ENCODE data around the gene LHPP. TPM values are rescaled to one million over a fixed set of nuclear protein-coding genes. Genes with fewer than 3 reads are reported as not detected.

LHPP gene
- total and polyA plus RNA-seq, 10 of the 15 experiments (the other 5 are each of a cell fraction or from before 2014, with no cell fraction given): 0.79 to 9.8 (median 6.7) TPM

DNA sequence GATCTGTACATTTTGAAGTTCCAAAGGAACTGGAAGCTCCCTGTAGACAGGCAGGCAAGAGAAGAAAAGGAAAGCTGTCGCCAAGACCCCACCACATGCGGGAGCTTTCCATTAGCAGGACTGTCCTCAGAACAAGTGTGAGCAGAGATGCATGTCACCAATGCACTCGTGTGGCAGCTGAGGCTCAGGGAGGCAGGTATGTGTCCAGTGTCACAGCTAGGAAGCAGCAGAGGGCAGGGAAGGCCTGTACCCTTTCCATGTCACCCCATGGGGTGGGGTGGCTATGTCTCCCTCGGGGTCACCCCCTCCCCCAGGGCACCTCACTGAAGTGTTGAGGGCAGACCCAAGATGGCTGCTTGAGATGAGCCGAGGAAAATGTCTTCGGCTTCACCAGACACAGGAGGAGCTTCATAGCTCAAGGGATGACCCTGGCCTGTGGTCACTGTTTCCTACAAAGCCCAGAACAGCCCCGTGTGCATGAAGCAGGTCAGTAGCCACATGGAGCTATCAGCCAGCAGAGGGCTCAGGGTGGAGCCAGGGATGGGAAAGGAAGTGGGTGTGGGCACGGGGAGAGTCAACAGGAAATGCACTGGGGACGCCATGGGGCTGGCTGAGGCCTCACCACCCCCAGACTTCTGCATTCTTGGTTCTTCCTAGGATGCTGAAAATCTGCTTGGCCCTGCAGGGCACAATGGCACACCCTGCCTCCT lies 186.0 kb downstream of the LHPP start (continued):
- TF ChIP-seq, protein P1, sequence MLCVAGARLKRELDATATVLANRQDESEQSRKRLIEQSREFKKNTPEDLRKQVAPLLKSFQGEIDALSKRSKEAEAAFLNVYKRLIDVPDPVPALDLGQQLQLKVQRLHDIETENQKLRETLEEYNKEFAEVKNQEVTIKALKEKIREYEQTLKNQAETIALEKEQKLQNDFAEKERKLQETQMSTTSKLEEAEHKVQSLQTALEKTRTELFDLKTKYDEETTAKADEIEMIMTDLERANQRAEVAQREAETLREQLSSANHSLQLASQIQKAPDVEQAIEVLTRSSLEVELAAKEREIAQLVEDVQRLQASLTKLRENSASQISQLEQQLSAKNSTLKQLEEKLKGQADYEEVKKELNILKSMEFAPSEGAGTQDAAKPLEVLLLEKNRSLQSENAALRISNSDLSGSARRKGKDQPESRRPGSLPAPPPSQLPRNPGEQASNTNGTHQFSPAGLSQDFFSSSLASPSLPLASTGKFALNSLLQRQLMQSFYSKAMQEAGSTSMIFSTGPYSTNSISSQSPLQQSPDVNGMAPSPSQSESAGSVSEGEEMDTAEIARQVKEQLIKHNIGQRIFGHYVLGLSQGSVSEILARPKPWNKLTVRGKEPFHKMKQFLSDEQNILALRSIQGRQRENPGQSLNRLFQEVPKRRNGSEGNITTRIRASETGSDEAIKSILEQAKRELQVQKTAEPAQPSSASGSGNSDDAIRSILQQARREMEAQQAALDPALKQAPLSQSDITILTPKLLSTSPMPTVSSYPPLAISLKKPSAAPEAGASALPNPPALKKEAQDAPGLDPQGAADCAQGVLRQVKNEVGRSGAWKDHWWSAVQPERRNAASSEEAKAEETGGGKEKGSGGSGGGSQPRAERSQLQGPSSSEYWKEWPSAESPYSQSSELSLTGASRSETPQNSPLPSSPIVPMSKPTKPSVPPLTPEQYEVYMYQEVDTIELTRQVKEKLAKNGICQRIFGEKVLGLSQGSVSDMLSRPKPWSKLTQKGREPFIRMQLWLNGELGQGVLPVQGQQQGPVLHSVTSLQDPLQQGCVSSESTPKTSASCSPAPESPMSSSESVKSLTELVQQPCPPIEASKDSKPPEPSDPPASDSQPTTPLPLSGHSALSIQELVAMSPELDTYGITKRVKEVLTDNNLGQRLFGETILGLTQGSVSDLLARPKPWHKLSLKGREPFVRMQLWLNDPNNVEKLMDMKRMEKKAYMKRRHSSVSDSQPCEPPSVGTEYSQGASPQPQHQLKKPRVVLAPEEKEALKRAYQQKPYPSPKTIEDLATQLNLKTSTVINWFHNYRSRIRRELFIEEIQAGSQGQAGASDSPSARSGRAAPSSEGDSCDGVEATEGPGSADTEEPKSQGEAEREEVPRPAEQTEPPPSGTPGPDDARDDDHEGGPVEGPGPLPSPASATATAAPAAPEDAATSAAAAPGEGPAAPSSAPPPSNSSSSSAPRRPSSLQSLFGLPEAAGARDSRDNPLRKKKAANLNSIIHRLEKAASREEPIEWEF (IDR thresholded peaks at IDR 0.05; ENCODE audit: insufficient replicate concordance, low read depth, low read length): no peak
- TF ChIP-seq, protein P2, sequence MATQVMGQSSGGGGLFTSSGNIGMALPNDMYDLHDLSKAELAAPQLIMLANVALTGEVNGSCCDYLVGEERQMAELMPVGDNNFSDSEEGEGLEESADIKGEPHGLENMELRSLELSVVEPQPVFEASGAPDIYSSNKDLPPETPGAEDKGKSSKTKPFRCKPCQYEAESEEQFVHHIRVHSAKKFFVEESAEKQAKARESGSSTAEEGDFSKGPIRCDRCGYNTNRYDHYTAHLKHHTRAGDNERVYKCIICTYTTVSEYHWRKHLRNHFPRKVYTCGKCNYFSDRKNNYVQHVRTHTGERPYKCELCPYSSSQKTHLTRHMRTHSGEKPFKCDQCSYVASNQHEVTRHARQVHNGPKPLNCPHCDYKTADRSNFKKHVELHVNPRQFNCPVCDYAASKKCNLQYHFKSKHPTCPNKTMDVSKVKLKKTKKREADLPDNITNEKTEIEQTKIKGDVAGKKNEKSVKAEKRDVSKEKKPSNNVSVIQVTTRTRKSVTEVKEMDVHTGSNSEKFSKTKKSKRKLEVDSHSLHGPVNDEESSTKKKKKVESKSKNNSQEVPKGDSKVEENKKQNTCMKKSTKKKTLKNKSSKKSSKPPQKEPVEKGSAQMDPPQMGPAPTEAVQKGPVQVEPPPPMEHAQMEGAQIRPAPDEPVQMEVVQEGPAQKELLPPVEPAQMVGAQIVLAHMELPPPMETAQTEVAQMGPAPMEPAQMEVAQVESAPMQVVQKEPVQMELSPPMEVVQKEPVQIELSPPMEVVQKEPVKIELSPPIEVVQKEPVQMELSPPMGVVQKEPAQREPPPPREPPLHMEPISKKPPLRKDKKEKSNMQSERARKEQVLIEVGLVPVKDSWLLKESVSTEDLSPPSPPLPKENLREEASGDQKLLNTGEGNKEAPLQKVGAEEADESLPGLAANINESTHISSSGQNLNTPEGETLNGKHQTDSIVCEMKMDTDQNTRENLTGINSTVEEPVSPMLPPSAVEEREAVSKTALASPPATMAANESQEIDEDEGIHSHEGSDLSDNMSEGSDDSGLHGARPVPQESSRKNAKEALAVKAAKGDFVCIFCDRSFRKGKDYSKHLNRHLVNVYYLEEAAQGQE (IDR thresholded peaks at IDR 0.05; ENCODE audit: low read depth, low read length): no peak
- no peak for TF ChIP-seq SIN3A (IDR thresholded peaks at IDR 0.05; ENCODE audit: low read depth, low read length)
- no peak for TF ChIP-seq PAX8 (IDR thresholded peaks at IDR 0.05)
- TF ChIP-seq POLR2A (IDR thresholded peaks at IDR 0.05; ENCODE audit: low read depth, low read length): no peak
- no peak for TF ChIP-seq ZSCAN29 (IDR thresholded peaks at IDR 0.05)
- no peak for TF ChIP-seq ZNF217 (IDR thresholded peaks at IDR 0.05)
- TF ChIP-seq RB1 (IDR thresholded peaks at IDR 0.05; ENCODE audit: borderline replicate concordance): no peak
- TF ChIP-seq SPI1 (IDR thresholded peaks at IDR 0.05; ENCODE audit: borderline replicate concordance, insufficient read depth, low read depth, low read length): peak; percentile 71
- TF ChIP-seq SMARCA5 (IDR thresholded peaks at IDR 0.05): no peak
- TF ChIP-seq ZNF592 (IDR thresholded peaks at IDR 0.05): no peak
- TF ChIP-seq CBFB (IDR thresholded peaks at IDR 0.05; ENCODE audit: low read depth): no peak
- TF ChIP-seq STAT1 (conservative IDR thresholded peaks at IDR 0.05): no peak
- TF ChIP-seq LARP7 (IDR thresholded peaks at IDR 0.05): no peak
- TF ChIP-seq, protein P3, sequence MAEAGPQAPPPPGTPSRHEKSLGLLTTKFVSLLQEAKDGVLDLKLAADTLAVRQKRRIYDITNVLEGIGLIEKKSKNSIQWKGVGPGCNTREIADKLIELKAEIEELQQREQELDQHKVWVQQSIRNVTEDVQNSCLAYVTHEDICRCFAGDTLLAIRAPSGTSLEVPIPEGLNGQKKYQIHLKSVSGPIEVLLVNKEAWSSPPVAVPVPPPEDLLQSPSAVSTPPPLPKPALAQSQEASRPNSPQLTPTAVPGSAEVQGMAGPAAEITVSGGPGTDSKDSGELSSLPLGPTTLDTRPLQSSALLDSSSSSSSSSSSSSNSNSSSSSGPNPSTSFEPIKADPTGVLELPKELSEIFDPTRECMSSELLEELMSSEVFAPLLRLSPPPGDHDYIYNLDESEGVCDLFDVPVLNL (IDR thresholded peaks at IDR 0.05; ENCODE audit: low read depth, low read length): no peak
- TF ChIP-seq SP1 (IDR thresholded peaks at IDR 0.05; ENCODE audit: low read depth, low read length): peak; percentile 19
- no peak for TF ChIP-seq GATAD2B (conservative IDR thresholded peaks at IDR 0.05; ENCODE audit: low read depth)
- TF ChIP-seq RUNX3 (IDR thresholded peaks at IDR 0.05; ENCODE audit: low read length): peak; percentile 68
